ENCODE measurements around the gene MDM4. TPM values are rescaled to one million over a fixed set of nuclear protein-coding genes. Genes with fewer than 3 reads are reported as not detected.

Gene MDM4, protein sequence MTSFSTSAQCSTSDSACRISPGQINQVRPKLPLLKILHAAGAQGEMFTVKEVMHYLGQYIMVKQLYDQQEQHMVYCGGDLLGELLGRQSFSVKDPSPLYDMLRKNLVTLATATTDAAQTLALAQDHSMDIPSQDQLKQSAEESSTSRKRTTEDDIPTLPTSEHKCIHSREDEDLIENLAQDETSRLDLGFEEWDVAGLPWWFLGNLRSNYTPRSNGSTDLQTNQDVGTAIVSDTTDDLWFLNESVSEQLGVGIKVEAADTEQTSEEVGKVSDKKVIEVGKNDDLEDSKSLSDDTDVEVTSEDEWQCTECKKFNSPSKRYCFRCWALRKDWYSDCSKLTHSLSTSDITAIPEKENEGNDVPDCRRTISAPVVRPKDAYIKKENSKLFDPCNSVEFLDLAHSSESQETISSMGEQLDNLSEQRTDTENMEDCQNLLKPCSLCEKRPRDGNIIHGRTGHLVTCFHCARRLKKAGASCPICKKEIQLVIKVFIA
- 81.5 and 85.5 TPM in 2 replicates for total RNA-seq

GRCh38 chr1:204516180-204516879 is at the start of gene MDM4:
Gene MDM4 (plus strand): TSS chr1:204516406. CDS start chr1:204525519, 9,113 bp downstream.
- Mint-ChIP-seq H3K27ac (no peak within 1 kb of the TSS), H3K9me3 (peaks cover 1% of the 10 kb centered on the region), H3K36me3 (ENCODE audit: low read depth) (peaks cover 29% of the 10 kb centered on the region), H3K27me3 (no peaks in the 10 kb centered on the region), H3K4me3 (no peak within 1 kb of the TSS), H3K4me1 (peaks cover 33% of the 10 kb centered on the region)
- intact Hi-C loops (cut with micrococcal nuclease) = loop anchor here (1.0 kb wide), 3 partner anchors 9 to 655 kb away; partner anchors contain the start of gene SNRPE
- peak; percentile 97 for DNase-seq

- peaks cover 5% of the 10 kb centered on the region for H3K9me3 Mint-ChIP-seq
- intact Hi-C loops (cut with micrococcal nuclease) = no loop called here
- peak overlapping the region; percentile 12 for H3K27ac Mint-ChIP-seq
- peaks cover 29% of the 10 kb centered on the region for H3K36me3 Mint-ChIP-seq (ENCODE audit: low read depth)
- peaks cover 39% of the 10 kb centered on the region for H3K4me1 Mint-ChIP-seq
- H3K4me3 Mint-ChIP-seq = no peak overlapping the region
- DNase-seq = no peak
- H3K27me3 Mint-ChIP-seq = no peaks in the 10 kb centered on the region
These were observed 49.5 kb upstream of the MDM4 start for GRCh38 chr1:204466416-204467405.

GRCh38 chr1:204468206-204468605 is 48.0 kb upstream of the MDM4 start:
- DNase-seq = no peak
- no peak overlapping the region for H3K4me3 Mint-ChIP-seq
- H3K36me3 Mint-ChIP-seq (ENCODE audit: low read depth) = peaks cover 31% of the 10 kb centered on the region
- intact Hi-C loops (cut with micrococcal nuclease) = no loop called here
- no peak overlapping the region for H3K27ac Mint-ChIP-seq
- H3K9me3 Mint-ChIP-seq = peaks cover 5% of the 10 kb centered on the region
- H3K4me1 Mint-ChIP-seq = peaks cover 28% of the 10 kb centered on the region
- no peaks in the 10 kb centered on the region for H3K27me3 Mint-ChIP-seq

- Mint-ChIP-seq H3K4me1 (peaks cover 24% of the 10 kb centered on the region), H3K27me3 (no peaks in the 10 kb centered on the region), H3K27ac (no peak overlapping the region), H3K36me3 (ENCODE audit: low read depth) (peaks cover 28% of the 10 kb centered on the region), H3K4me3 (no peak overlapping the region), H3K9me3 (peaks cover 5% of the 10 kb centered on the region)
- intact Hi-C loops (cut with micrococcal nuclease) = no loop called here
- no peak for DNase-seq
These were observed 47.4 kb upstream of the MDM4 start for GRCh38 chr1:204468766-204469302.

- Mint-ChIP-seq H3K4me3 (no peak overlapping the region), H3K27me3 (no peaks in the 10 kb centered on the region), H3K36me3 (ENCODE audit: low read depth) (peaks cover 23% of the 10 kb centered on the region), H3K27ac (no peak overlapping the region), H3K4me1 (peaks cover 20% of the 10 kb centered on the region), H3K9me3 (peaks cover 5% of the 10 kb centered on the region)
- DNase-seq = no peak
- intact Hi-C loops (cut with micrococcal nuclease) = no loop called here
These were observed 46.9 kb upstream of the MDM4 start for GRCh38 chr1:204469304-204469703.

GRCh38 chr1:204471687-204472086 is 44.5 kb upstream of the MDM4 start:
- H3K9me3 Mint-ChIP-seq = peaks cover 5% of the 10 kb centered on the region
- intact Hi-C loops (cut with micrococcal nuclease) = no loop called here
- peaks cover 12% of the 10 kb centered on the region for H3K4me1 Mint-ChIP-seq
- no peak overlapping the region for H3K4me3 Mint-ChIP-seq
- no peak for DNase-seq
- H3K27me3 Mint-ChIP-seq = no peaks in the 10 kb centered on the region
- no peak overlapping the region for H3K27ac Mint-ChIP-seq
- peaks cover 15% of the 10 kb centered on the region for H3K36me3 Mint-ChIP-seq (ENCODE audit: low read depth)

DNA sequence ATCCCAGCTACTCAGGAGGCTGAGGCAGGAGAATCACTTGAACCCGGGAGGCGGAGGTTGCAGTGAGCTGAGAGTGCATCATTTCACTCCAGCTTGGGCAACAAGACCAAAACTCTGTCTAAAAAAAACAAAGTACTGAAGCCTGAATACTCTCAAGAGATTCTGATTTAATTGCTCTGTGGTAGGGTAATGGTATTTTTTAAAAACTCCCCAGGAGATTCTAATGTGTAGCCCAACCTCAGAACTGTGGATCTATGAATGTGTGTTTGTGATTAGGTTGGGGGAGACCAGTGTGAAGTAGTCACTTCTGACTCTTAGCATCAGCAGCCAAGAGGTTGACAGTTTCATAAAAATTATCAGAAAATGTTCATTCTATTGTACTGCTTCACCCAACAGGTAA is 43.5 kb upstream of the MDM4 start:
- no peak overlapping the region for H3K27ac Mint-ChIP-seq
- H3K27me3 Mint-ChIP-seq = no peaks in the 10 kb centered on the region
- H3K9me3 Mint-ChIP-seq = peaks cover 5% of the 10 kb centered on the region
- no peak overlapping the region for H3K4me3 Mint-ChIP-seq
- DNase-seq = no peak
- intact Hi-C loops (cut with micrococcal nuclease) = no loop called here
- H3K4me1 Mint-ChIP-seq = peaks cover 17% of the 10 kb centered on the region
- peaks cover 15% of the 10 kb centered on the region for H3K36me3 Mint-ChIP-seq (ENCODE audit: low read depth)

GRCh38 chr1:204473400-204473965 is 42.7 kb upstream of the MDM4 start:
- no peak for DNase-seq
- Mint-ChIP-seq H3K9me3 (peaks cover 5% of the 10 kb centered on the region), H3K27ac (no peak overlapping the region)

DNA sequence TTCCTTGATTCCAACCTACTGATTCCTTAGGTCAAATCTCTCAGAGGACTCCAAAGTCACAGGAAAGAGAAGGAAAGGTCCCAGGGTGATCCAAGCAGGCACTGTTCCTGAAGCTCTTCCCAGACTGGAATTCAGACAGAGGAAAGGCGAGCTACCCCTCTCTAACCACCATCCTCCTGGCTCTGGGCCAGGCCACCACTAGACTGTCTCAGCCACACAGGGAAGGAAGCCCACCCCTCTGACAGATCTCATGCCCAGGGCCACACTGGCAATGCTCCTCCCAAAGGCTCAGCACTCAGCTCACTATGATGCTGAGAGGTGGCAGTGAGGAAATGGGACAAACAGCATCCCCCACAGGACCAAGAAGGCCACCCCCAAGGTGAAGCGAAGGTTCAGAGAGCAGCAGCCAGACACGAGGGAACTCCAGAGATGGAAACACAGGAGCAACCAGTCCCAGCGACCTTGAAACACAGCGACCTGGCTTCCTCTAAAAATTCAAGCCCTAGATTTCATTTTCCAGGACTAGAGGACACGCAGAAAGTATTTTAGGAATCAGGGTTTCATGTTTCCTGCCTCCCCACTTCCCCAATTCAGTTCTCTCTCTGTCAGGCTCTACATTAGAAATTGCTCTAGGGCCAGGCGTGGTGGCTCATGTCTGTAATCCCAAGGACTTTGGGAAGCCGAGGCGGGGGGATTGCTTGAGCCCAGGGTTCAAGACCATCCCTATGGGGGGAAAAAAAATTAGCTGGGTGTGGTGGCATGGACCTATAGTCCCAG is 40.4 kb upstream of the MDM4 start:
- intact Hi-C loops (cut with micrococcal nuclease) = no loop called here
- DNase-seq = no peak
- no peaks in the 10 kb centered on the region for H3K9me3 Mint-ChIP-seq
- peaks cover 3% of the 10 kb centered on the region for H3K36me3 Mint-ChIP-seq (ENCODE audit: low read depth)
- H3K4me3 Mint-ChIP-seq = no peak overlapping the region
- peaks cover 37% of the 10 kb centered on the region for H3K4me1 Mint-ChIP-seq
- no peak overlapping the region for H3K27ac Mint-ChIP-seq
- H3K27me3 Mint-ChIP-seq = no peaks in the 10 kb centered on the region

More at GRCh38 chr1:204473400-204473965, 42.7 kb upstream of the MDM4 start:
- peaks cover 11% of the 10 kb centered on the region for H3K36me3 Mint-ChIP-seq (ENCODE audit: low read depth)
- no peak overlapping the region for H3K4me3 Mint-ChIP-seq
- intact Hi-C loops (cut with micrococcal nuclease) = no loop called here
- H3K4me1 Mint-ChIP-seq = peaks cover 20% of the 10 kb centered on the region
- H3K27me3 Mint-ChIP-seq = no peaks in the 10 kb centered on the region

- H3K36me3 Mint-ChIP-seq (ENCODE audit: low read depth) = peaks cover 6% of the 10 kb centered on the region
- no peak overlapping the region for H3K27ac Mint-ChIP-seq
- intact Hi-C loops (cut with micrococcal nuclease) = no loop called here
- H3K4me3 Mint-ChIP-seq = no peak overlapping the region
- DNase-seq = no peak
- H3K9me3 Mint-ChIP-seq = no peaks in the 10 kb centered on the region
- peaks cover 40% of the 10 kb centered on the region for H3K4me1 Mint-ChIP-seq
- no peaks in the 10 kb centered on the region for H3K27me3 Mint-ChIP-seq
These were observed 39.6 kb upstream of the MDM4 start for GRCh38 chr1:204476563-204476962.

- peaks cover 40% of the 10 kb centered on the region for H3K4me1 Mint-ChIP-seq
These were observed 39.0 kb upstream of the MDM4 start for GRCh38 chr1:204477036-204477740.

More at GRCh38 chr1:204477036-204477740, 39.0 kb upstream of the MDM4 start:
- H3K27ac Mint-ChIP-seq = no peak overlapping the region
- H3K36me3 Mint-ChIP-seq (ENCODE audit: low read depth) = peaks cover 4% of the 10 kb centered on the region
- H3K27me3 Mint-ChIP-seq = no peaks in the 10 kb centered on the region
- no peak for DNase-seq
- H3K4me3 Mint-ChIP-seq = no peak overlapping the region
- intact Hi-C loops (cut with micrococcal nuclease) = no loop called here
- H3K9me3 Mint-ChIP-seq = no peaks in the 10 kb centered on the region

All from activated CD4-positive, alpha-beta T cell treated with anti-CD3 and anti-CD28 coated beads, Interleukin-2, amount 10 ng/mL, durations not matched to agents 24 days and 14 days (primary cell).